NCI-H226 (cell line): ENCODE measurements around the gene MEGF11.
"Not testable (repeated sequence)": the region's sequence is repeated elsewhere in the genome, so short reads cannot be mapped to it uniquely, and the experiment has no call there.

Source experiments
- DNase-seq: peaks from one replicate; pipeline ENCODE4 v3.0.0-alpha.2; 2015

Gene MEGF11

GRCh38 chr15:65991721-65992483 lies 261.6 kb downstream of the MEGF11 start:
- no peak for DNase-seq

- no peak for DNase-seq
Observed at GRCh38 chr15:65990298-65990981, 263.1 kb downstream of the MEGF11 start.

GRCh38 chr15:65987100-65987499 lies 266.4 kb downstream of the MEGF11 start:
- DNase-seq, result no peak

GRCh38 chr15:65986416-65986815 lies 267.1 kb downstream of the MEGF11 start:
- DNase-seq, result no peak

GRCh38 chr15:65985387-65985786 lies 268.2 kb downstream of the MEGF11 start:
- DNase-seq, result no peak

- DNase-seq, result no peak
Observed at GRCh38 chr15:65982627-65983322, 270.8 kb downstream of the MEGF11 start.

- peak; percentile 46 for DNase-seq
Observed at GRCh38 chr15:65981837-65982626, 271.5 kb downstream of the MEGF11 start.

- peak; percentile 75 for DNase-seq
Observed at GRCh38 chr15:65980824-65981456, 272.6 kb downstream of the MEGF11 start.

GRCh38 chr15:65979837-65980236 lies 273.7 kb downstream of the MEGF11 start:
- DNase-seq, result no peak

GRCh38 chr15:65979316-65979715 lies 274.2 kb downstream of the MEGF11 start:
- no peak for DNase-seq

GRCh38 chr15:65978110-65978509 lies 275.4 kb downstream of the MEGF11 start:
- no peak for DNase-seq

- not testable (repeated sequence) for DNase-seq
Observed at GRCh38 chr15:65976196-65976595, 277.4 kb downstream of the MEGF11 start.

GRCh38 chr15:65971741-65971995 lies 281.9 kb downstream of the MEGF11 start:
- DNase-seq, result no peak

- DNase-seq, result no peak
Observed at GRCh38 chr15:65970937-65971740, 282.4 kb downstream of the MEGF11 start.

GRCh38 chr15:65969865-65970816 lies 283.4 kb downstream of the MEGF11 start:
- DNase-seq, result no peak

- DNase-seq, result no peak
Observed at GRCh38 chr15:65968511-65968910, 285.0 kb downstream of the MEGF11 start.

- DNase-seq, result no peak
Observed at GRCh38 chr15:65964792-65965433, 288.6 kb downstream of the MEGF11 start.

GRCh38 chr15:65963911-65964482 lies 289.6 kb downstream of the MEGF11 start:
- no peak for DNase-seq

GRCh38 chr15:65963358-65963757 lies 290.2 kb downstream of the MEGF11 start:
- DNase-seq, result no peak

GRCh38 chr15:65962187-65962586 lies 291.4 kb downstream of the MEGF11 start:
- DNase-seq, result peak; percentile 37
